Urinary bladder (tissue), 4 donors: ENCODE results near the gene LYZL1. TPM values are rescaled to one million over a fixed set of nuclear protein-coding genes. Genes with fewer than 3 reads are reported as not detected.
"Not testable (repeated sequence)": the region's sequence is repeated elsewhere in the genome, so short reads cannot be mapped to it uniquely, and the experiment has no call there.

Experiments
- DNase-seq: peaks from one replicate; pipeline ENCODE4 v3.0.0-alpha.2; 2015; ENCODE audit errors: extremely low spot score
- H3K27ac ChIP-seq: one replicate; pipeline ENCODE4 v1.5.1; 2013; ENCODE audit warnings: low read depth, mild to moderate bottlenecking, moderate library complexity
- H3K36me3 ChIP-seq: one replicate; pipeline ENCODE4 v1.6.1; 2013; ENCODE audit warnings: mild to moderate bottlenecking, moderate library complexity; ENCODE audit not compliant: insufficient read depth
- H3K4me1 ChIP-seq: one replicate; pipeline ENCODE4 v1.6.1; 2013; ENCODE audit warnings: mild to moderate bottlenecking, moderate library complexity; ENCODE audit not compliant: insufficient read depth
- H3K4me3 ChIP-seq: one replicate; pipeline ENCODE4 v1.5.1; 2013; ENCODE audit warnings: low read depth, low read length
- WGBS: extraction: QIAGEN DNeasy Blood & Tissue Kit; methylation state at CpG from one replicate; pipeline ENCODE4 v1.1.7; 2013; 5-methylcytosine and 5-hydroxymethylcytosine counted together
- polyA plus RNA-seq: library from polyadenylated mRNA; stranded (reverse); fragments of 200-250 nt; gene quantifications from one replicate; pipeline ENCODE4 v1.2.3, GENCODE V29; 2013
- total RNA-seq: library from RNA; depleted of rRNA; stranded (reverse); fragments of >200 nt; gene quantifications from one replicate; pipeline ENCODE4 v1.2.3, GENCODE V29; 2014
- donor health status: healthy with polysubstance abuse.
- donor health status: healthy.

Gene LYZL1
- total and polyA plus RNA-seq, 2 donors: not detected

GRCh38 chr10:29337526-29337925, 48.7 kb downstream of the LYZL1 start:
- H3K27ac ChIP-seq, H3K4me3 ChIP-seq: not testable (repeated sequence)
- WGBS: 89% methylated on average over 4 of the region's 4 CpGs

GRCh38 chr10:29343607-29344038, 54.8 kb downstream of the LYZL1 start:
- Histone ChIP-seq H3K27ac (no peak overlapping the region), H3K4me1 (no peaks in the 10 kb centered on the region), H3K4me3 (no peak overlapping the region), H3K36me3 (no peaks in the 10 kb centered on the region)
- no peak for DNase-seq
- 73% methylated on average over 7 of the region's 7 CpGs for WGBS

More at GRCh38 chr10:29337526-29337925, 48.7 kb downstream of the LYZL1 start:
- H3K4me1 ChIP-seq, DNase-seq, H3K36me3 ChIP-seq: not testable (repeated sequence)

GRCh38 chr10:29344073-29344820, 55.4 kb downstream of the LYZL1 start:
- Histone ChIP-seq H3K27ac (no peak overlapping the region), H3K4me1 (no peaks in the 10 kb centered on the region), H3K36me3 (no peaks in the 10 kb centered on the region), H3K4me3 (no peak overlapping the region)
- DNase-seq: no peak
- WGBS: 74% methylated on average over 18 of the region's 18 CpGs

- 88% methylated on average over 9 of the region's 9 CpGs for WGBS
- H3K4me1 ChIP-seq: no peaks in the 10 kb centered on the region
- H3K4me3 ChIP-seq: no peak overlapping the region
- no peak overlapping the region for H3K27ac ChIP-seq
- no peak for DNase-seq
- H3K36me3 ChIP-seq: no peaks in the 10 kb centered on the region
These were observed 56.5 kb downstream of the LYZL1 start for GRCh38 chr10:29345144-29345909.

- Histone ChIP-seq H3K27ac (no peak overlapping the region), H3K4me1 (no peaks in the 10 kb centered on the region), H3K36me3 (no peaks in the 10 kb centered on the region), H3K4me3 (no peak overlapping the region)
- no peak for DNase-seq
- WGBS: 95% methylated on average over 3 of the region's 3 CpGs
These were observed 57.0 kb downstream of the LYZL1 start for GRCh38 chr10:29345910-29346209.

GRCh38 chr10:29346296-29347001, 57.6 kb downstream of the LYZL1 start:
- 79% methylated on average over 9 of the region's 9 CpGs for WGBS
- Histone ChIP-seq H3K27ac (no peak overlapping the region), H3K4me3 (no peak overlapping the region), H3K36me3 (no peaks in the 10 kb centered on the region), H3K4me1 (no peaks in the 10 kb centered on the region)
- no peak for DNase-seq

GRCh38 chr10:29348836-29349235, 60.0 kb downstream of the LYZL1 start:
- Histone ChIP-seq H3K27ac (no peak overlapping the region), H3K4me1 (no peaks in the 10 kb centered on the region), H3K36me3 (no peaks in the 10 kb centered on the region), H3K4me3 (no peak overlapping the region)
- no peak for DNase-seq
- WGBS: 77% methylated on average over 5 of the region's 5 CpGs

- H3K4me1 ChIP-seq: no peaks in the 10 kb centered on the region
- DNase-seq: no peak
- H3K27ac ChIP-seq: no peak overlapping the region
- H3K4me3 ChIP-seq: no peak overlapping the region
- H3K36me3 ChIP-seq: no peaks in the 10 kb centered on the region
- WGBS: 37% methylated on average over 3 of the region's 3 CpGs
These were observed 64.4 kb downstream of the LYZL1 start for GRCh38 chr10:29353305-29353704.

GRCh38 chr10:29353887-29354561, 65.2 kb downstream of the LYZL1 start:
- Histone ChIP-seq H3K36me3 (no peaks in the 10 kb centered on the region), H3K27ac (no peak overlapping the region), H3K4me3 (no peak overlapping the region), H3K4me1 (no peaks in the 10 kb centered on the region)
- 62% methylated on average over 3 of the region's 3 CpGs for WGBS
- DNase-seq: no peak

GRCh38 chr10:29355411-29355991, 66.6 kb downstream of the LYZL1 start:
- 72% methylated on average over 6 of the region's 6 CpGs for WGBS
- Histone ChIP-seq H3K27ac (no peak overlapping the region), H3K4me1 (no peaks in the 10 kb centered on the region), H3K36me3 (no peaks in the 10 kb centered on the region), H3K4me3 (no peak overlapping the region)
- DNase-seq: no peak

GRCh38 chr10:29356931-29357330, 68.1 kb downstream of the LYZL1 start:
- no peak for DNase-seq
- no peak overlapping the region for H3K27ac ChIP-seq
- 97% methylated on average over 2 of the region's 2 CpGs for WGBS
- H3K4me3 ChIP-seq: no peak overlapping the region
- H3K4me1 ChIP-seq: no peaks in the 10 kb centered on the region
- no peaks in the 10 kb centered on the region for H3K36me3 ChIP-seq

GRCh38 chr10:29358010-29358616, 69.2 kb downstream of the LYZL1 start:
- 84% methylated on average over 12 of the region's 12 CpGs for WGBS
- no peak overlapping the region for H3K4me3 ChIP-seq
- DNase-seq: no peak
- no peaks in the 10 kb centered on the region for H3K4me1 ChIP-seq
- H3K36me3 ChIP-seq: no peaks in the 10 kb centered on the region
- no peak overlapping the region for H3K27ac ChIP-seq
